HL-60 (cell line): Measurements from ENCODE around the gene OR10D3.

Experiments
- DNase-seq, 2 experiments: peaks; one replicate each; pipeline ENCODE4 v3.0.0-alpha.2; 2010 to 2020; ENCODE audit warnings: low read depth in 1 of 2, low spot score in 1 of 2
- H3K27ac ChIP-seq: fragments of 250-450 bp; sonication (Bioruptor Pico); replicated peaks from 2 replicates; pipeline ENCODE4 v1.5.1; 2020; ENCODE audit warnings: mild to moderate bottlenecking, moderate library complexity
- H3K27me3 ChIP-seq: fragments of 250-450 bp; sonication (Bioruptor Pico); 2 replicates; pipeline ENCODE4 v1.5.1; 2021; ENCODE audit warnings: mild to moderate bottlenecking, moderate library complexity; ENCODE audit not compliant: insufficient read depth, poor library complexity, severe bottlenecking
- H3K4me3 ChIP-seq: replicated peaks from 2 replicates; pipeline ENCODE4 v1.5.1; 2011; ENCODE audit warnings: mild to moderate bottlenecking, control low read depth, low read length; ENCODE audit not compliant: insufficient read depth
- GABPA ChIP-seq: IDR thresholded peaks from 2 replicates; pipeline ENCODE4 v1.6.1; 2012; ENCODE audit warnings: low read depth
- POLR2AphosphoS5 ChIP-seq: IDR thresholded peaks from 2 replicates; pipeline ENCODE4 v1.6.1; 2012; ENCODE audit warnings: low read depth
- SPI1 ChIP-seq: IDR thresholded peaks from 2 replicates; pipeline ENCODE4 v1.6.1; 2012; ENCODE audit warnings: low read depth, mild to moderate bottlenecking, borderline replicate concordance
- TF ChIP-seq, protein P1 (sequence below): IDR thresholded peaks from one replicate; pipeline ENCODE4 v1.5.1; 2011; ENCODE audit warnings: low read length, control low read depth, inconsistent platforms; ENCODE audit not compliant: insufficient read depth
- TF ChIP-seq, protein P2 (sequence below): IDR thresholded peaks from 2 replicates; pipeline ENCODE4 v1.6.1; 2012; ENCODE audit warnings: low read depth; ENCODE audit not compliant: insufficient replicate concordance

Gene OR10D3

DNA sequence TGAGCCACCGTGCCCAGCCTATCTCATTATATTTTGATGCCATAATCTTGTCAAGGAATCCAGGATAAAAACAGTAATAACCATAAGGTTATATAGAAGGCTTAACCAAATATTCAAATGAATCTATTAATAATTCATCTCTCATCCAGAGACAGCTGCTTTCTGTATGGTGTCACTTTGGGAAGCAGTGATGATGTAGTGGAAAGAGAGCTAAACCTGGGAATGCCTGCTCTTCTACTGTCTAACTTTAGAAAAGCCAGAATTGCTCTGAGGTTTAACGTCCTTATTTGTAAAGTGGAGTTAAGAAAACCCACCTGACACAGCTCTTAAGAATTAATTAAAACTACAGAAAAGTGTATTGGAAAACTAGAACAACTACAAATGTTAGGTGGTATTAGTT lies 29.3 kb upstream of the OR10D3 start:
- TF ChIP-seq, protein P1, sequence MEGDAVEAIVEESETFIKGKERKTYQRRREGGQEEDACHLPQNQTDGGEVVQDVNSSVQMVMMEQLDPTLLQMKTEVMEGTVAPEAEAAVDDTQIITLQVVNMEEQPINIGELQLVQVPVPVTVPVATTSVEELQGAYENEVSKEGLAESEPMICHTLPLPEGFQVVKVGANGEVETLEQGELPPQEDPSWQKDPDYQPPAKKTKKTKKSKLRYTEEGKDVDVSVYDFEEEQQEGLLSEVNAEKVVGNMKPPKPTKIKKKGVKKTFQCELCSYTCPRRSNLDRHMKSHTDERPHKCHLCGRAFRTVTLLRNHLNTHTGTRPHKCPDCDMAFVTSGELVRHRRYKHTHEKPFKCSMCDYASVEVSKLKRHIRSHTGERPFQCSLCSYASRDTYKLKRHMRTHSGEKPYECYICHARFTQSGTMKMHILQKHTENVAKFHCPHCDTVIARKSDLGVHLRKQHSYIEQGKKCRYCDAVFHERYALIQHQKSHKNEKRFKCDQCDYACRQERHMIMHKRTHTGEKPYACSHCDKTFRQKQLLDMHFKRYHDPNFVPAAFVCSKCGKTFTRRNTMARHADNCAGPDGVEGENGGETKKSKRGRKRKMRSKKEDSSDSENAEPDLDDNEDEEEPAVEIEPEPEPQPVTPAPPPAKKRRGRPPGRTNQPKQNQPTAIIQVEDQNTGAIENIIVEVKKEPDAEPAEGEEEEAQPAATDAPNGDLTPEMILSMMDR, result no peak
- TF ChIP-seq GABPA (no peak), POLR2AphosphoS5 (no peak), SPI1 (no peak)
- TF ChIP-seq, protein P2, sequence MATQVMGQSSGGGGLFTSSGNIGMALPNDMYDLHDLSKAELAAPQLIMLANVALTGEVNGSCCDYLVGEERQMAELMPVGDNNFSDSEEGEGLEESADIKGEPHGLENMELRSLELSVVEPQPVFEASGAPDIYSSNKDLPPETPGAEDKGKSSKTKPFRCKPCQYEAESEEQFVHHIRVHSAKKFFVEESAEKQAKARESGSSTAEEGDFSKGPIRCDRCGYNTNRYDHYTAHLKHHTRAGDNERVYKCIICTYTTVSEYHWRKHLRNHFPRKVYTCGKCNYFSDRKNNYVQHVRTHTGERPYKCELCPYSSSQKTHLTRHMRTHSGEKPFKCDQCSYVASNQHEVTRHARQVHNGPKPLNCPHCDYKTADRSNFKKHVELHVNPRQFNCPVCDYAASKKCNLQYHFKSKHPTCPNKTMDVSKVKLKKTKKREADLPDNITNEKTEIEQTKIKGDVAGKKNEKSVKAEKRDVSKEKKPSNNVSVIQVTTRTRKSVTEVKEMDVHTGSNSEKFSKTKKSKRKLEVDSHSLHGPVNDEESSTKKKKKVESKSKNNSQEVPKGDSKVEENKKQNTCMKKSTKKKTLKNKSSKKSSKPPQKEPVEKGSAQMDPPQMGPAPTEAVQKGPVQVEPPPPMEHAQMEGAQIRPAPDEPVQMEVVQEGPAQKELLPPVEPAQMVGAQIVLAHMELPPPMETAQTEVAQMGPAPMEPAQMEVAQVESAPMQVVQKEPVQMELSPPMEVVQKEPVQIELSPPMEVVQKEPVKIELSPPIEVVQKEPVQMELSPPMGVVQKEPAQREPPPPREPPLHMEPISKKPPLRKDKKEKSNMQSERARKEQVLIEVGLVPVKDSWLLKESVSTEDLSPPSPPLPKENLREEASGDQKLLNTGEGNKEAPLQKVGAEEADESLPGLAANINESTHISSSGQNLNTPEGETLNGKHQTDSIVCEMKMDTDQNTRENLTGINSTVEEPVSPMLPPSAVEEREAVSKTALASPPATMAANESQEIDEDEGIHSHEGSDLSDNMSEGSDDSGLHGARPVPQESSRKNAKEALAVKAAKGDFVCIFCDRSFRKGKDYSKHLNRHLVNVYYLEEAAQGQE, result no peak
- DNase-seq, result no peak
- no peak overlapping the region for H3K4me3 ChIP-seq
- H3K27me3 ChIP-seq, result no peaks in the 10 kb centered on the region
- no peak overlapping the region for H3K27ac ChIP-seq

DNA sequence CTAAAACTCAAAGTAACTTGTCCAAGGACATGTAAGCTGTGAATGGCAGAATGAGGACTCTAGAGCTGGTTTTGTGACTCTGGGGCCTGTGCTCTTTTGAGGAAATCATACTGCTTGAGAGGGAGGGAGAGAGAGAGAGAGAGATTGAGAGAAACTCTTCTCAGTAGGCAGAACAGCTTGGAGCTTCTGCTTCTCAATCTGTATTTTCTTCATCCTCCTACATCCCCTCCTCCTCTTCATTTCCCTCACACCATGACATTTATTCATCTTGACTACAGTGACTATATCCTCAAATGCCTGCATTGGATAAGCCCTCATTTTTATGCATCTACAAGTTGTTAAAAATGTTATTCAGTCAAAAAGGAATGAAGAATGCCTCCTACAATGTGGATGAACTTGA lies 23.7 kb upstream of the OR10D3 start:
- no peak overlapping the region for H3K4me3 ChIP-seq
- TF ChIP-seq POLR2AphosphoS5, result no peak
- TF ChIP-seq, protein P2, result no peak
- no peak overlapping the region for H3K27ac ChIP-seq
- no peaks in the 10 kb centered on the region for H3K27me3 ChIP-seq
- DNase-seq, result no peak

DNA sequence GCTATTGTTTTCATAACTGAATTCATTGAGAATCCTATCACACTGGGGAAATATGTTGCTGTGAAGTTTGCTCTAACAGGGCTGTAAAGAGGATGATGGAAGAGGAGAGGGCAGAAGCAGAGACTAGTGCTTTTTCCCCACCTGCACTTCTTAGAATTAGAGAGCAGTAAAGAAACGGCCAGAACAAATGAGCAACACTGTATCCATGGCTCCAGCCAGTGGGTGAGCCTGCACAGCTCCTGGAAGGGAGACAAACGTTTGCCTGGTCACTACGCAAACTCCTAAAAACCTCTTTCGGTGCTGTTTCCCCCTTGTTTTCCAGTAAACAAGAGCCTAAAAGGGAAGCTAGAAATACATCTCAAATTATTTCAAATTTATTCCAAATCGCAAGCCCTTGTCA lies 22.2 kb upstream of the OR10D3 start:
- TF ChIP-seq, protein P1, result no peak
- TF ChIP-seq, protein P2, result no peak
- TF ChIP-seq SPI1 (no peak), POLR2AphosphoS5 (no peak), GABPA (no peak)
- Histone ChIP-seq H3K4me3 (no peak overlapping the region), H3K27me3 (no peaks in the 10 kb centered on the region), H3K27ac (no peak overlapping the region)
- DNase-seq, result no peak

DNA sequence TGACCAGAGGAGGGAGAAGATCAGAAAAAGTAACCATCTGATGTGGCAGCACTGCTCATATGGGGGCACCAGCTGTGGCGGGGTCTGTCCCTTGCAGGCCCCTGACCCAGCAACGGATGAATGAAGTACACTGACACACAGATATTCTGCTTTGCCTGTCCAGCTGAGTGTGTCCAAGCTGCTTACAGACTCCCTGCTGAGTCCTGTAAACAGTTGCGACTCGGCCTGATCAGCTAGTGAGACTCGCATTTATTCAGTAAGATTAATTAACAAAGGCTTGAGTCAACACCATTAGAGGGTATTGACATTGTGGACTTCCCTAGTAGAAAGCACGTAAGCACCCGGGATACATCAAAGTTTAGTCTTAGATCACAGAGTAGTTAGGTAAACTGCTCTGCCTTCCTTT lies 15.3 kb upstream of the OR10D3 start:
- DNase-seq, result no peak
- Histone ChIP-seq H3K4me3 (no peak overlapping the region), H3K27me3 (no peaks in the 10 kb centered on the region), H3K27ac (no peak overlapping the region)
- TF ChIP-seq, protein P1, result no peak
- TF ChIP-seq, protein P2, result no peak
- TF ChIP-seq POLR2AphosphoS5 (no peak), SPI1 (no peak), GABPA (no peak)
